Measurements from ENCODE around the gene TGM3. TPM values are rescaled to one million over a fixed set of nuclear protein-coding genes. Genes with fewer than 3 reads are reported as not detected.

TGM3 gene
- total RNA-seq, 1 donor from 2014 or later, result not detected

DNA sequence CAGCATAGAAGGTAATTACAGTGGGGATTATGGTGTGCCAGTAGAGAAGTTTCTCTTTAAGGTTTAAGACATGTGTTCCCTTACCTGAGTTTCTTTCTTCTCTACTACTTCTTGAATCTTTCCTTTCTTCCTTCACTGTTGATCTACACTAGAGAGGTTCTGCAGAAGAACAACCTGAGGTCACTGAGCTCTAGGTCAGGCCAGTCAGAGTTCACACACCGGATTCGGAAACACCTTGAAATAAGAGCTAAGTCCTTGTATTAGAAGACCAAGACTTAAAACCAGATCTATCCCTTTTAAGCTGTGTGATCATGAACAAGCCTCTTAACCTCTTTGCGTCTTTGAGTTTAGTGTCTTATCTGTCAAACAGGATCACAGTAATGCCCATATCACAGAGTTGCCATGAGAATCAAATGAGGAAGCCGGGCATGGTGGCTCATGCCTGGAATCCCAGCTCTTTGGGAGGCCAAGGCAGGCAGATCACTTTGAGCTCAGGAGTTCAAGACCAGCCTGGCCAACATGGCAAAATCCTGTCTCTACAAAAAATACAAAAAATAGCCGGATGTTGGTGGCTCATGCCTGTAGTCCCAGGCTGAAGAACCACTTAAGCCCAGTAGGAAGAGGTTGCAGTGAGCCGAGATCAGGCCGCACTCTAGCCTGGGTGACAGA, 22.0 kb upstream of the TGM3 start:
- Mint-ChIP-seq H3K4me1 (ENCODE audit: unreplicated experiment) (no peaks in the 10 kb centered on the region), H3K27me3 (ENCODE audit: unreplicated experiment) (no peaks in the 10 kb centered on the region), H3K4me3 (ENCODE audit: unreplicated experiment) (no peak overlapping the region), H3K36me3 (ENCODE audit: low read depth, unreplicated experiment) (no peaks in the 10 kb centered on the region), H3K9me3 (ENCODE audit: unreplicated experiment) (no peaks in the 10 kb centered on the region), H3K27ac (ENCODE audit: unreplicated experiment) (no peak overlapping the region)
- TF ChIP-seq, protein P1, sequence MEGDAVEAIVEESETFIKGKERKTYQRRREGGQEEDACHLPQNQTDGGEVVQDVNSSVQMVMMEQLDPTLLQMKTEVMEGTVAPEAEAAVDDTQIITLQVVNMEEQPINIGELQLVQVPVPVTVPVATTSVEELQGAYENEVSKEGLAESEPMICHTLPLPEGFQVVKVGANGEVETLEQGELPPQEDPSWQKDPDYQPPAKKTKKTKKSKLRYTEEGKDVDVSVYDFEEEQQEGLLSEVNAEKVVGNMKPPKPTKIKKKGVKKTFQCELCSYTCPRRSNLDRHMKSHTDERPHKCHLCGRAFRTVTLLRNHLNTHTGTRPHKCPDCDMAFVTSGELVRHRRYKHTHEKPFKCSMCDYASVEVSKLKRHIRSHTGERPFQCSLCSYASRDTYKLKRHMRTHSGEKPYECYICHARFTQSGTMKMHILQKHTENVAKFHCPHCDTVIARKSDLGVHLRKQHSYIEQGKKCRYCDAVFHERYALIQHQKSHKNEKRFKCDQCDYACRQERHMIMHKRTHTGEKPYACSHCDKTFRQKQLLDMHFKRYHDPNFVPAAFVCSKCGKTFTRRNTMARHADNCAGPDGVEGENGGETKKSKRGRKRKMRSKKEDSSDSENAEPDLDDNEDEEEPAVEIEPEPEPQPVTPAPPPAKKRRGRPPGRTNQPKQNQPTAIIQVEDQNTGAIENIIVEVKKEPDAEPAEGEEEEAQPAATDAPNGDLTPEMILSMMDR (IDR thresholded peaks at IDR 0.05; ENCODE audit: unreplicated experiment), result no peak
- no peak for DNase-seq (ENCODE audit: low spot score)

DNA sequence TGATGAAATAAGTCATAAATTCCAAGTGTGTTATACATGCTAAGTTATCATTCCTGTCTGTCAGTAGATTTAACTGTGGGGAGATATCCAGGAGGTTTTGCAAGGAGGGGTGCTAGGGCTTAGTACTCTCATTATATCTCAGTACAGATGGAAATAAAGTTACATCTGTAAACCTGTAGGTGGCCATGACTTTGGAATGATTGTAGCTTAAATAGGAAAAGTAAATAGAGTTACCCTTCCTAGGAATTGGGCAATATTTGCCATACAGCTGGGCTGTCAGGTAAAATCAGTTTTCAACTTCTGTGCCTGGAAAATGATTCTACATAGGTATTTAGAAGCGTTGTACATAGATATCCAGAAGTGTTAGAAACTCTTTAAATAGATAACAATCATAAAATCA, 19.8 kb upstream of the TGM3 start:
- H3K27ac Mint-ChIP-seq (ENCODE audit: unreplicated experiment), result no peak overlapping the region
- H3K27me3 Mint-ChIP-seq (ENCODE audit: unreplicated experiment), result no peaks in the 10 kb centered on the region
- TF ChIP-seq, protein P1 (IDR thresholded peaks at IDR 0.05; ENCODE audit: unreplicated experiment), result peak; percentile 42
- H3K4me1 Mint-ChIP-seq (ENCODE audit: unreplicated experiment), result peaks cover 2% of the 10 kb centered on the region
- no peaks in the 10 kb centered on the region for H3K9me3 Mint-ChIP-seq (ENCODE audit: unreplicated experiment)
- no peak overlapping the region for H3K4me3 Mint-ChIP-seq (ENCODE audit: unreplicated experiment)
- H3K36me3 Mint-ChIP-seq (ENCODE audit: low read depth, unreplicated experiment), result no peaks in the 10 kb centered on the region
- DNase-seq (ENCODE audit: low spot score), result no peak

DNA sequence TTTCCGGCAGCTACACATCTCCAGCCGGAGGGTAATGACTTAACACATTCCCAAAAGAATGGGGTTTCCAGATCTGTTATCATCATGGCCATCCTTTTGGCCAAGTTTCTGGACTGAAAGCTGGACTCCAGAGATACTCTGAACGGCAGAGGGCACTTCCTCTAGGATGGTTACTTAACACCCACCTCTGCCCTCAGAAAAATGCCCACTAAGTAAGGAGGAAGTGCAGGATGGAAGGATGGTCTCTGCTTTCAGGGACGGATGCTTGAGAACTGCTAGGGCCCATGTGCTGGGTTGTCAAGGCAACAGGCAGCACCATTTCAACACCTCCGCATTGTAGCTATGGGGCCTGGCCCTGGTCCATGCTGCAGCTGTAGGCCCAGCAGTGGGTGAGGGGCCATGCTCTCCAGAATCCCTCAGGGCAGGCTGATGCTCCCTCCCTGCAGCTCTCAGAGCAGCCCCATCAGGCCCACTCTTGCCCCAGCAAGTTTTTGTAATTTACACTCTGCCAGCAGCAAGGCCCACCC, 16.5 kb upstream of the TGM3 start:
- Mint-ChIP-seq H3K9me3 (ENCODE audit: unreplicated experiment) (no peaks in the 10 kb centered on the region), H3K27me3 (ENCODE audit: unreplicated experiment) (peaks cover 4% of the 10 kb centered on the region), H3K27ac (ENCODE audit: unreplicated experiment) (no peak overlapping the region), H3K4me1 (ENCODE audit: unreplicated experiment) (peaks cover 2% of the 10 kb centered on the region), H3K4me3 (ENCODE audit: unreplicated experiment) (no peak overlapping the region), H3K36me3 (ENCODE audit: low read depth, unreplicated experiment) (no peaks in the 10 kb centered on the region)
- TF ChIP-seq, protein P1 (IDR thresholded peaks at IDR 0.05; ENCODE audit: unreplicated experiment), result no peak
- DNase-seq (ENCODE audit: low spot score), result no peak

DNA sequence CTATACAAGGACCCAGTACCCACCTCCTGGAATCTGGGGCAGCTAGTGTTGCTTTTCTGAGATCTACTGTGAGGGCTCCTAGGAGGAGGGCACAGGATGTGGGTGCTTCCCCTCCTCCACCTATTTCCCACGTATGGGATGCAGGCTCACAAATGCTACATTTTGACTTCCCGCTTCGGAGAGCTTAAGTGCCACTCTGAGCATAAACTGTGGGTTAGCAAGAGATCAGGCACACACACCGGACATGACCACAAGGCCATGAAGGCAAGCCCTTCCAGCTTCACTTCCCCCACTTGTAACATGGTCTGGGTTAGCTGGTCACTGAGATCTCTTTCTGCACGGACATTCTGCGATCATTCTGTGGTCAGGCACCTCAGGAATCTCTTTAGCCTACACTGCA, 15.7 kb upstream of the TGM3 start:
- Mint-ChIP-seq H3K4me1 (ENCODE audit: unreplicated experiment) (peaks cover 5% of the 10 kb centered on the region), H3K4me3 (ENCODE audit: unreplicated experiment) (no peak overlapping the region), H3K27ac (ENCODE audit: unreplicated experiment) (no peak overlapping the region), H3K27me3 (ENCODE audit: unreplicated experiment) (peaks cover 4% of the 10 kb centered on the region), H3K9me3 (ENCODE audit: unreplicated experiment) (no peaks in the 10 kb centered on the region), H3K36me3 (ENCODE audit: low read depth, unreplicated experiment) (no peaks in the 10 kb centered on the region)
- TF ChIP-seq, protein P1 (IDR thresholded peaks at IDR 0.05; ENCODE audit: unreplicated experiment), result no peak
- no peak for DNase-seq (ENCODE audit: low spot score)

DNA sequence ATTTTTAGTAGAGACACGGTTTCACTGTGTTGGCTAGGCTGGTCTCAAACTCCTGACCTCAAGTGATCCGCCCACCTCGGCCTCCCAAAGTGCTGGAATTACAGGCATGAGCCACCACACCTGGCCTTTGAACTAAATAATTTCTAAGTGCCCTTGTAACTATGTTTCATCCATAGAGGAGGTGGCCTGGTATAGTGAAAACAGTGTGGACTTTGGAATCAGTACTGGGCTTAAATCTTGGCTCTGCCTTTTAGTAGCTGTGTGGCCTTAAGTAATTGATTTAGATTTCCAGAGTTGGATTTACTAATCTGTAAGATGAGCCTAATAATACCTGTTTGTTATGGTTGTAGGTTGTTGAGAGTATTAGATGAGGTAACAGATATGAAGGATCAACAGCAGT, 14.2 kb upstream of the TGM3 start:
- Mint-ChIP-seq H3K4me1 (ENCODE audit: unreplicated experiment) (peaks cover 7% of the 10 kb centered on the region), H3K27ac (ENCODE audit: unreplicated experiment) (no peak overlapping the region), H3K36me3 (ENCODE audit: low read depth, unreplicated experiment) (no peaks in the 10 kb centered on the region), H3K9me3 (ENCODE audit: unreplicated experiment) (no peaks in the 10 kb centered on the region), H3K4me3 (ENCODE audit: unreplicated experiment) (no peak overlapping the region), H3K27me3 (ENCODE audit: unreplicated experiment) (peaks cover 4% of the 10 kb centered on the region)
- TF ChIP-seq, protein P1 (IDR thresholded peaks at IDR 0.05; ENCODE audit: unreplicated experiment), result no peak
- no peak for DNase-seq (ENCODE audit: low spot score)
